Right ventricle myocardium superior (tissue), 1 donor: Measurements from ENCODE around the gene TTC16. TPM values are rescaled to one million over a fixed set of nuclear protein-coding genes. Genes with fewer than 3 reads are reported as not detected.
"Not testable (repeated sequence)": the region's sequence is repeated elsewhere in the genome, so short reads cannot be mapped to it uniquely, and the experiment has no call there.

Source experiments
- ATAC-seq: fragments of 200-7000 bp; cut with Tn5 transposase; one replicate; pipeline ENCODE4 v1.9.1; 2020; ENCODE audit warnings: mild to moderate bottlenecking; ENCODE audit not compliant: poor library complexity
- DNase-seq: peaks from one replicate; pipeline ENCODE4 v3.0.0-alpha.2; 2020
- intact Hi-C: fragments of 100-400 bp; cut with DNase I; formaldehyde crosslinking; loops from one replicate; pipeline ENCODE4 v1.11.2; 2022
- total RNA-seq: library from RNA; stranded (reverse); fragmentation: NEBNext Ultra II Directional; extraction: Animal tissue kit (Norgen Biotek cat#: 25700); gene quantifications from one replicate; pipeline ENCODE4 v1.2.1, GENCODE V29; 2021
- donor health status: DM: no; HTN: yes; CAD: no; lungs with severe emphysema.

Gene TTC16
- total RNA-seq, 1 donor from 2014 or later, result 0.48 TPM

GRCh38 chr9:127754099-127755060 lies 38.5 kb downstream of the TTC16 start:
- intact Hi-C loops, result no loop called here
- ATAC-seq, result no peak
- DNase-seq, result no peak

GRCh38 chr9:127755061-127756060 lies 39.5 kb downstream of the TTC16 start:
- intact Hi-C loops, result no loop called here
- ATAC-seq (peak; percentile 39), DNase-seq (no peak)

DNA sequence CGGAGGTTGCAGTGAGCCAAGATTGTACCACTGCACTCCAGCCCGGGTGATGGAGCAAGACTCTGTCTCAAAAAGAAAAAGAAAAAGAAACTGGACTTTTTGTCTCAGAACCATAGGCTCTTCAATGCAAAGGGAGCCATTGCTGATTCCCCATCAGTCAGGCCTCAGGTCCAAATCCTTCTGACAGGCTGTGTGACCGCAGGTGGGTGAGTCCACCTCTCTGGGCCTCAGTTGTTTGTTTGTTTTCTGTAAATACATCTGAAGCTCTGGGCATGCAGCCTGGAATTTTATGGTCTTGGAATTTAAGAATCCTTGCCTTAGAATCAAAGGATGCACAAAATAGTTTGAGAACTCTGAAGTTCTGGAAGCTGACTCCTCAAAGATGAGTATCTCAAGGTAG lies 40.4 kb downstream of the TTC16 start:
- ATAC-seq (no peak), DNase-seq (no peak)
- intact Hi-C loops, result no loop called here

GRCh38 chr9:127756776-127757175 lies 40.9 kb downstream of the TTC16 start:
- DNase-seq, ATAC-seq, intact Hi-C loops: not testable (repeated sequence)

DNA sequence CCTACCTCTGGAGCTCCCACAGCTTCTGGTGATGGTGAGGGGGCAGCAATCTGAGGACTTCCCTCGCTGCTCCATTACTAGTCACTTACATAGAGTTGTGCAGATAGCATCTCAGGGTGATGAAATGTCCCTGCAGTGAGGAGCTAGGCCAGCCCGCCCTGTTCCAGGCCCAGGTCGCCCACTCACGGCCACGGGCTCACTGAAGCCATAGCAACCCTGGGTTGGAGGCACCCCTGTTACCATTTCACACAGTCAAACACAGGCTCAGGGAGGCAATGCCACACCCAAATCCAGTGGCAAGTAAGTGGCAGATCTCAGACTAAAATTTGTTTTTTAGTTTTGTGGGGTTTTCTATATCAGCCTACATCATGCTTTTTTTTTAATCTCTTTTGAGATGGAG lies 43.0 kb downstream of the TTC16 start:
- intact Hi-C loops, result no loop called here
- DNase-seq, result no peak
- no peak for ATAC-seq

DNA sequence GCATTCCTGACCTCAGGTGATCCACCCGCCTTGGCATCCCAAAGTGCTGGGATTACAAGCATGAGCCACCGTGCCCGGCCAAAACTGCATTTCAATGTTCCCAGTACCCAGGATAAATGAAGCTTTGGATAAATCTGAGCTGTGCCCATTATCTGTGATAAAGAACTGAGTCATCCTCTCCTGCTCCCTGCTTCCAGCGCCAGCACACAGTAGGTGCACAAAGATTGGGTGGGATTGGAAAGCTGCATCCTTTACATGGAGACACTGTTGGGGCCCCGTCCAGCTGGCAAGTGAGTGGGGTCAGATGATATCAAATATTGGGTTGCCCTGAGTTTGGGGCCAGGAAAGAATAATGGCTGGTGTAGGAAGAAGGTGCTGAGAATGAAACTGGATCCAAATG lies 45.2 kb downstream of the TTC16 start:
- intact Hi-C loops, result no loop called here
- no peak for DNase-seq
- no peak for ATAC-seq

DNA sequence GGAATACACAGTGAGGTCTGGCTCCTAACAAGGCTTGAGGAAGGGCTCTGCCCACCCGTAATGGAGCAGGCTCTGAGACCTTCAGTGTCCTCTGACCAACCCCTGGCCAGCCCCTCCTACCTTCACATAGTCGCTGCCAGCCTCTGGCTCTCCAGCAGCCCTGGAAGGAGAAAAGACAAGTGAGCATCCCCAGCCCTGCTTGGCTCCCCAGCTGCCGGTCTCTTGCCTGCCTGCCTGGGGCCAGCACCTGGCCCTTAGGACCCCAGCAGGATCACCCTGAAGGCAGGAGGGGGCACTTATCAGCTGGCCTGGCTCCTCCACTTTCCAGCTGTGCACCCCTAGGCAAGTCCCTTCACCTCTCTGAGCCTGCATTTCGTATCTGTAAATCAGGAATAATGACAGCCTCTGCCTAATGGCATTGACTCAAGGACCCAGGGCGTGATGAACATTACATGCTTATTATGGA lies 45.6 kb downstream of the TTC16 start:
- DNase-seq (no peak), ATAC-seq (no peak)
- intact Hi-C loops, result no loop called here

DNA sequence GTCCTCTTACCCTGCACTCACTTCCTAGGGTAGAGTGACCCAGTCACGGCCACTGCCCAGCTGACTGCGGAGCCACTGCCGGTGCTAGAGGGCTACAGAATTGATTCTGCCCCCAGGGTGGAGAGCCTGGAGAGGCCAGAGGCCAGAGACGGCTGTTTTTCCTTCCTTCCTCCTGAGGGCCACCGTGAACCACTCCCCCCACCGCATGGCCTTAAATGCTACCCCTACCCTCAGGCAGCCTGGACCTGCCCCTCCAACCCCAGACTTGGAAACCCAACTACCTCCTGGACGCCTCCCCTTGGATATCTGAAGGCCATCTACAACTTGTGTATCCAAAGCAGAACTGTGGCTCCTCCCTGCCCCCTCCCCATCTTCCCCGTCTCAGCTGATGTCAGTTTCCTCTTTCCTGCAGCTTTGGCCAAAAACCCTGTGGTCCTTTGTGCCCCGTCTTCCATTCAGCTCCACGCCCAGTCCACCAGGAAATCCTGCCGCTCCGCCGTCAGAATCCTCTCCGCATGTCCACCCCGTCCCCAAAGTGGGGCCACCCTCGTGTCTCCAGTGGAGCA lies 46.3 kb downstream of the TTC16 start:
- ATAC-seq, result peak; percentile 64
- peak; percentile 82 for DNase-seq
- intact Hi-C loops, result no loop called here

- DNase-seq (peak; percentile 75), ATAC-seq (peak; percentile 38)
- intact Hi-C loops, result no loop called here
Observed at GRCh38 chr9:127763918-127764384, 48.1 kb downstream of the TTC16 start.

- intact Hi-C loops, result no loop called here
- ATAC-seq (no peak), DNase-seq (no peak)
Observed at GRCh38 chr9:127765418-127765817, 49.5 kb downstream of the TTC16 start.

- DNase-seq, result no peak
- intact Hi-C loops, result no loop called here
Observed at GRCh38 chr9:127767410-127767809, 51.5 kb downstream of the TTC16 start.

GRCh38 chr9:127767909-127768331 lies 52.0 kb downstream of the TTC16 start:
- ATAC-seq (no peak), DNase-seq (no peak)
- intact Hi-C loops, result no loop called here

More at GRCh38 chr9:127767410-127767809, 51.5 kb downstream of the TTC16 start:
- no peak for ATAC-seq

DNA sequence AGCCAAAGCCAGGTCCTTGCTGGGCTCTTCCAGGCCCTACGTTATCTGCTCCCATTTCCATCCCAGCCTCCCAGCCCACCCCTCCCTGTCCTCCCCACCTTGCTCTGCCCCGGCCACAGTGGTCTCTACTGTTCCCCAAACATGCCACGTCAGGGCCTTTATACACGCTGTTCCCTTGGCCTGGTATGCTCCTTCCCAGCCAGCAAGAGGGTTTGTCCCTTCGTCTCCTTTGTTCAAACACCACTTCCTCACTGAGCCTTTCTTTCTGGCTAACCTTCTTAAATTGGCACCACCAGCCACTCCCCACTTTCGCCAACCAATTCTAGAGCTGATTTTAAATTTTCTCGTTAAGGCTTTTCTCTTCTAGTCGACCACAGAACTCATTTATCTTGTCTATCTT lies 52.8 kb downstream of the TTC16 start:
- intact Hi-C loops, result no loop called here
- DNase-seq (no peak), ATAC-seq (no peak)

- DNase-seq, result no peak
- no peak for ATAC-seq
Observed at GRCh38 chr9:127769101-127769500, 53.2 kb downstream of the TTC16 start.

GRCh38 chr9:127769929-127770582 lies 54.2 kb downstream of the TTC16 start:
- DNase-seq (peak; percentile 47), ATAC-seq (no peak)
- intact Hi-C loops, result no loop called here

More at GRCh38 chr9:127769101-127769500, 53.2 kb downstream of the TTC16 start:
- intact Hi-C loops, result no loop called here

- intact Hi-C loops, result no loop called here
- ATAC-seq (no peak), DNase-seq (no peak)
Observed at GRCh38 chr9:127770583-127770904, 54.7 kb downstream of the TTC16 start.

DNA sequence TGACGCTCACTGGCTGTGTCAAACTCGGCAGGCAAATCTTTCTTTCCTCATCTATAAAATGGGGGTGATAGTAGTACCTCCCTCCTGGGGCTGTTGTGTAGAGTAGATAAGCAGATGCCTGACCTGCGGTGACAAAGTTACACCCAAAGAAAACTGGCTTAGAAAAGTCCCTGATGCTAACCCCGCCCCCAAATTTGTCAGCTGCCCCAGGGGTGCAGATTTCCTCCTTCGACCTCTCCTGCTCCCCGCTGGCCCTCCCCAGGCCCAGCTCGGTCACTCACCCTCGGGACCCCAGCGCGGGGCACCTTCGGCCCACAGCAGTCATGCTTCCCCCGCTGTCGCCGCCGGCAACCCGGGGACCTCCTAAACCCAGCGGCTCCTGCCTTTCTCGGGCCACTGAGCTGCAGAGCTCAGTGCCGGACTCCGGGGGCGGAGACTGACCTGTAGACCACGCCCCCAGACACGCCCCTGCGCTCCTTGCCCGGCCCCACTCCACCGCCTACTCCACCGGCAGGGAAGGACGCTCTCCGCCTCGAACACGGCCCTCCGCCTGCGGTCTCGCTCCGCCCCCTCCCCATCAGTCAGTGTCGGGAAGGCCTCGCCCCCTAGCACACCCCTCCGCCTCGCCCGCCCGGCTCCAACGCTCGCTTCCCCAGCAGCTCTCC lies 55.2 kb downstream of the TTC16 start:
- peak; percentile 99 for DNase-seq
- ATAC-seq, result peak; percentile 98
- intact Hi-C loops, result no loop called here
